ENCODE measurements around the gene PTPRK.

The PTPRK gene

GRCh38 chr6:128494440-128494839 is 26.0 kb downstream of the PTPRK start:
- H3K4me3 ChIP-seq (replicated peaks; ENCODE audit: low read depth, low read length) = no peak overlapping the region
- no peaks in the 10 kb centered on the region for H3K36me3 ChIP-seq (ENCODE audit: control insufficient read depth, insufficient read depth, low read length)
- TF ChIP-seq CTCF (IDR thresholded peaks at IDR 0.05; ENCODE audit: insufficient read depth, low read length, poor library complexity, severe bottlenecking) = no peak
- no peaks in the 10 kb centered on the region for H3K27me3 ChIP-seq (replicated peaks; ENCODE audit: control insufficient read depth, insufficient read depth, low read length)
- no peak for DNase-seq (ENCODE audit: extremely low read depth, insufficient read length)

- no peak for TF ChIP-seq CTCF (IDR thresholded peaks at IDR 0.05; ENCODE audit: insufficient read depth, low read length, poor library complexity, severe bottlenecking)
- Histone ChIP-seq H3K4me3 (replicated peaks; ENCODE audit: low read depth, low read length) (no peak overlapping the region), H3K36me3 (ENCODE audit: control insufficient read depth, insufficient read depth, low read length) (no peaks in the 10 kb centered on the region), H3K27me3 (replicated peaks; ENCODE audit: control insufficient read depth, insufficient read depth, low read length) (no peaks in the 10 kb centered on the region)
- no peak for DNase-seq (ENCODE audit: extremely low read depth, insufficient read length)
Observed at GRCh38 chr6:128493877-128494276, 26.5 kb downstream of the PTPRK start.

- H3K4me3 ChIP-seq (replicated peaks; ENCODE audit: low read depth, low read length) = no peak overlapping the region
- H3K36me3 ChIP-seq (ENCODE audit: control insufficient read depth, insufficient read depth, low read length) = no peaks in the 10 kb centered on the region
- H3K27me3 ChIP-seq (replicated peaks; ENCODE audit: control insufficient read depth, insufficient read depth, low read length) = no peaks in the 10 kb centered on the region
- TF ChIP-seq CTCF (IDR thresholded peaks at IDR 0.05; ENCODE audit: insufficient read depth, low read length, poor library complexity, severe bottlenecking) = no peak
- DNase-seq (ENCODE audit: extremely low read depth, insufficient read length) = no peak
Observed at GRCh38 chr6:128492386-128492785, 28.0 kb downstream of the PTPRK start.

GRCh38 chr6:128491610-128492206 is 28.7 kb downstream of the PTPRK start:
- no peak for TF ChIP-seq CTCF (IDR thresholded peaks at IDR 0.05; ENCODE audit: insufficient read depth, low read length, poor library complexity, severe bottlenecking)
- Histone ChIP-seq H3K27me3 (replicated peaks; ENCODE audit: control insufficient read depth, insufficient read depth, low read length) (no peaks in the 10 kb centered on the region; the same call in 1 of the 2 replicates), H3K36me3 (ENCODE audit: control insufficient read depth, insufficient read depth, low read length) (no peaks in the 10 kb centered on the region), H3K4me3 (replicated peaks; ENCODE audit: low read depth, low read length) (no peak overlapping the region)
- DNase-seq (ENCODE audit: extremely low read depth, insufficient read length) = no peak

- no peak for DNase-seq (ENCODE audit: extremely low read depth, insufficient read length)
- Histone ChIP-seq H3K27me3 (replicated peaks; ENCODE audit: control insufficient read depth, insufficient read depth, low read length) (no peaks in the 10 kb centered on the region; the same call in 1 of the 2 replicates), H3K36me3 (ENCODE audit: control insufficient read depth, insufficient read depth, low read length) (no peaks in the 10 kb centered on the region), H3K4me3 (replicated peaks; ENCODE audit: low read depth, low read length) (no peak overlapping the region)
- no peak for TF ChIP-seq CTCF (IDR thresholded peaks at IDR 0.05; ENCODE audit: insufficient read depth, low read length, poor library complexity, severe bottlenecking)
Observed at GRCh38 chr6:128491100-128491581, 29.3 kb downstream of the PTPRK start.

GRCh38 chr6:128487746-128488145 is 32.7 kb downstream of the PTPRK start:
- no peak for TF ChIP-seq CTCF (IDR thresholded peaks at IDR 0.05; ENCODE audit: insufficient read depth, low read length, poor library complexity, severe bottlenecking)
- DNase-seq (ENCODE audit: extremely low read depth, insufficient read length) = no peak
- Histone ChIP-seq H3K36me3 (ENCODE audit: control insufficient read depth, insufficient read depth, low read length) (no peaks in the 10 kb centered on the region), H3K4me3 (replicated peaks; ENCODE audit: low read depth, low read length) (no peak overlapping the region), H3K27me3 (replicated peaks; ENCODE audit: control insufficient read depth, insufficient read depth, low read length) (no peaks in the 10 kb centered on the region; the same call in 1 of the 2 replicates)
